Thymus (tissue), 2 donors: ENCODE measurements around the gene SSX1. TPM values are rescaled to one million over a fixed set of nuclear protein-coding genes. Genes with fewer than 3 reads are reported as not detected.

Source experiments
- polyA plus RNA-seq: library from polyadenylated mRNA; stranded (reverse); fragments of 200-250 nt; gene quantifications from one replicate; pipeline ENCODE4 v1.2.3, GENCODE V29; 2013
- total RNA-seq: library from RNA; stranded (reverse); fragments of 120-200 nt; gene quantifications from one replicate; pipeline ENCODE4 v1.2.4, GENCODE V29; 2013
- donor health status: healthy.

Gene SSX1
- total and polyA plus RNA-seq, 2 donors: 0.09 TPM; not detected in 1

Other genes with a start within 250 kb of the SSX1 start
- not detected for gene SPACA5, start 248.4 kb upstream of the SSX1 start, total RNA-seq
- gene SPACA5, start 248.4 kb upstream of the SSX1 start, polyA plus RNA-seq: 0.71 TPM
- 1.3 TPM for gene ZNF630, start 183.8 kb upstream of the SSX1 start, total RNA-seq
- gene ZNF630, start 183.8 kb upstream of the SSX1 start, polyA plus RNA-seq: 1.7 TPM
- gene SPACA5B, start 124.8 kb upstream of the SSX1 start, total RNA-seq: not detected
- not detected for gene SPACA5B, start 124.8 kb upstream of the SSX1 start, polyA plus RNA-seq
- gene SSX5, start 58.6 kb upstream of the SSX1 start, total RNA-seq: not detected
- not detected for gene SSX5, start 58.6 kb upstream of the SSX1 start, polyA plus RNA-seq
- gene SSX3, start 101.3 kb downstream of the SSX1 start, total RNA-seq: not detected
- not detected for gene SSX3, start 101.3 kb downstream of the SSX1 start, polyA plus RNA-seq
- gene SSX4, start 128.1 kb downstream of the SSX1 start, total RNA-seq: not detected
- 0.02 TPM for gene SSX4, start 128.1 kb downstream of the SSX1 start, polyA plus RNA-seq
- not detected for gene SSX4B, start 156.6 kb downstream of the SSX1 start, total RNA-seq
- gene SSX4B, start 156.6 kb downstream of the SSX1 start, polyA plus RNA-seq: not detected
- 8.7 TPM for gene SLC38A5, start 214.9 kb downstream of the SSX1 start, total RNA-seq
- gene SLC38A5, start 214.9 kb downstream of the SSX1 start, polyA plus RNA-seq: 19.6 TPM
- gene FTSJ1, start 220.8 kb downstream of the SSX1 start, total RNA-seq: 34.2 TPM
- 54.3 TPM for gene FTSJ1, start 220.8 kb downstream of the SSX1 start, polyA plus RNA-seq